ENCODE results near the gene TLE4.

GRCh38 chr9:79559495-79560181 is 12.1 kb upstream of the TLE4 start:
- TF ChIP-seq CTCF (IDR thresholded peaks at IDR 0.05; ENCODE audit: low read depth, low read length, poor library complexity, severe bottlenecking) = no peak
- TF ChIP-seq EZH2phosphoT487 (IDR thresholded peaks at IDR 0.05; ENCODE audit: borderline replicate concordance, low read length) = no peak

Measured in DOHH2 (cell line).